Measurements from ENCODE around the gene CLIC1.
"Not testable (repeated sequence)": the region's sequence is repeated elsewhere in the genome, so short reads cannot be mapped to it uniquely, and the experiment has no call there.

DNA sequence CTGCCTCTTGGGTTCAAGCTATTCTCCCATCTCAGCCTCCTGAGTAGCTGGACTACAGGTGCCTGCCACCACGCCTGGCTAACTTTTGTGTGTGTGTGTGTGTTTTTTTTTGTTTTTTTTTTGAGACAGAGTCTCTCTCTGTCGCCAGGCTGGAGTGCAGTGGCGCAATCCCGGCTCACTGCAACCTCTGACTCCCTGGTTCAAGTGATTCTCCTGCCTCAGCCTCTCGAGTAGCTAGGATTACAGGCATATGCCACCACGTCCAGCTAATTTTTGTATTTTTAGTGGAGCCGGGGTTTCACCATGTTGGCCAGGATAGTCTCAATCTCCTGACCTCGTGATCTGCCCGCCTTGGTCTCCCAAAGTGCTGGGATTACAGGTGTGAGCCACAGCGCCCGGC lies 27.2 kb downstream of the CLIC1 start:
- not testable (repeated sequence) for TF ChIP-seq POLR2A (IDR thresholded peaks at IDR 0.05; ENCODE audit: low read depth, low read length); POLR2AphosphoS5 (IDR thresholded peaks at IDR 0.05; ENCODE audit: low read depth, low read length); TAF1 (IDR thresholded peaks at IDR 0.05; ENCODE audit: borderline replicate concordance, low read depth, low read length)
